Measurements from ENCODE around the gene PRSS33. TPM values are rescaled to one million over a fixed set of nuclear protein-coding genes. Genes with fewer than 3 reads are reported as not detected.

PRSS33 gene
- total RNA-seq, 1 experiment from 2014 or later = not detected

DNA sequence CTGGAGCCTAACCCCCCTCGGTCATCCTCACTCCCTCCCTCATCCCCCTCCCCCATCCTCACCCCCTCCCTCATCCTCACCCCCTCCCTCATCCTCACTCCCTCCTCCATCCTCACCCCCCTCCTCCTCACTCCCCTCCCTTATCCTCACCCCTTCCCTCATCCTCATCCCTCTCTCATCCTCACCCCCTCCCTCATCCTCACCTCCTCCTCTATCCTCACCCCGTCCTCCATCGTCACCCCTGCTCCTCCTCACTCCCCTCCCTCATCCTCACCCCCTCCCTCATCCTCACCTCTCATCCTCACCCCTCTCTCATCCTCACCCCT is 571 bp downstream of the PRSS33 start:
- no peaks in the 10 kb centered on the region for H3K27me3 ChIP-seq (ENCODE audit: insufficient read depth, low read length)
- WGBS (ENCODE audit: extremely low coverage, insufficient read length, low lambda C conversion rate) = no CpG with 5 or more reads among the region's 3 CpGs
- H4K5ac ChIP-seq (ENCODE audit: insufficient read length, low read depth, low read length) = no peak overlapping the region

More for the DNA sequence above, 571 bp downstream of the PRSS33 start:
- no peak overlapping the region for H2BK20ac ChIP-seq (ENCODE audit: low read depth, low read length, poor library complexity, severe bottlenecking)
- H3K23ac ChIP-seq (ENCODE audit: insufficient read length, low read depth, low read length) = no peak overlapping the region
- H3K23me2 ChIP-seq (ENCODE audit: insufficient read length, low read depth, low read length, poor library complexity, severe bottlenecking) = no peaks in the 10 kb centered on the region
- TF ChIP-seq, protein P1, sequence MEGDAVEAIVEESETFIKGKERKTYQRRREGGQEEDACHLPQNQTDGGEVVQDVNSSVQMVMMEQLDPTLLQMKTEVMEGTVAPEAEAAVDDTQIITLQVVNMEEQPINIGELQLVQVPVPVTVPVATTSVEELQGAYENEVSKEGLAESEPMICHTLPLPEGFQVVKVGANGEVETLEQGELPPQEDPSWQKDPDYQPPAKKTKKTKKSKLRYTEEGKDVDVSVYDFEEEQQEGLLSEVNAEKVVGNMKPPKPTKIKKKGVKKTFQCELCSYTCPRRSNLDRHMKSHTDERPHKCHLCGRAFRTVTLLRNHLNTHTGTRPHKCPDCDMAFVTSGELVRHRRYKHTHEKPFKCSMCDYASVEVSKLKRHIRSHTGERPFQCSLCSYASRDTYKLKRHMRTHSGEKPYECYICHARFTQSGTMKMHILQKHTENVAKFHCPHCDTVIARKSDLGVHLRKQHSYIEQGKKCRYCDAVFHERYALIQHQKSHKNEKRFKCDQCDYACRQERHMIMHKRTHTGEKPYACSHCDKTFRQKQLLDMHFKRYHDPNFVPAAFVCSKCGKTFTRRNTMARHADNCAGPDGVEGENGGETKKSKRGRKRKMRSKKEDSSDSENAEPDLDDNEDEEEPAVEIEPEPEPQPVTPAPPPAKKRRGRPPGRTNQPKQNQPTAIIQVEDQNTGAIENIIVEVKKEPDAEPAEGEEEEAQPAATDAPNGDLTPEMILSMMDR (conservative IDR thresholded peaks at IDR 0.05) = no peak
- no peak overlapping the region for H4K8ac ChIP-seq (replicated peaks; ENCODE audit: insufficient read length, low read depth, low read length)
- no peak overlapping the region for H3K27ac ChIP-seq (ENCODE audit: insufficient read length, low read depth, low read length)
- no peaks in the 10 kb centered on the region for H3K4me1 ChIP-seq (ENCODE audit: insufficient read depth, low read length)
- Mint-ChIP-seq H3K9me3 (no peaks in the 10 kb centered on the region), H3K4me1 (peaks cover 2 to 17% of the 10 kb centered on the region in 2 experiments; a peak in 3 of 4 replicates), H3K27me3 (ENCODE audit: low read depth) (peaks cover 27% of the 10 kb centered on the region), H3K36me3 (ENCODE audit: insufficient read depth in 1 of 3, low read depth in 3 of 3) (no peaks in the 10 kb centered on the region), H3K4me3 (no peak overlapping the region), H3K27ac (no peak overlapping the region)
- no peak overlapping the region for H2BK5ac ChIP-seq (ENCODE audit: insufficient read length, low read length)
- no peak overlapping the region for H3K56ac ChIP-seq (ENCODE audit: insufficient read length, low read depth, low read length)
- no peak for DNase-seq
- H3K79me2 ChIP-seq (ENCODE audit: insufficient read depth, low read length) = no peaks in the 10 kb centered on the region; the same call in 1 of the 2 replicates
- no peaks in the 10 kb centered on the region for H3K9me3 ChIP-seq (ENCODE audit: control insufficient read depth, low read depth, low read length)
- no peak overlapping the region for H2BK12ac ChIP-seq (ENCODE audit: insufficient read length, low read depth, low read length)
- H4K91ac ChIP-seq (ENCODE audit: insufficient read length, low read depth, low read length) = no peak overlapping the region
- H3K4ac ChIP-seq (ENCODE audit: low read depth, low read length) = no peak overlapping the region
- no peak overlapping the region for H3K9ac ChIP-seq (ENCODE audit: extremely low read depth, insufficient read length, low read length)
- no peak overlapping the region for H3T11ph ChIP-seq (ENCODE audit: low read length)
- no peak overlapping the region for H3K18ac ChIP-seq (ENCODE audit: insufficient read length, low read depth, low read length)
- no peaks in the 10 kb centered on the region for H4K20me1 ChIP-seq (ENCODE audit: control insufficient read depth, insufficient read depth, insufficient read length)
- no peak overlapping the region for H2AK5ac ChIP-seq (ENCODE audit: insufficient read length, low read length)
- no peaks in the 10 kb centered on the region for H3K79me1 ChIP-seq (ENCODE audit: insufficient read depth, low read depth, low read length, poor library complexity, severe bottlenecking)
- H2BK120ac ChIP-seq (ENCODE audit: low read depth, low read length, poor library complexity, severe bottlenecking) = no peak overlapping the region
- no peak overlapping the region for H2AFZ ChIP-seq (ENCODE audit: low read length)
- no peak overlapping the region for H3K4me2 ChIP-seq (ENCODE audit: insufficient read depth, insufficient read length, low read length)
- no peak overlapping the region for H2BK15ac ChIP-seq (ENCODE audit: low read depth, low read length)
- no peak overlapping the region for H3K14ac ChIP-seq (ENCODE audit: insufficient read depth, low read length)
